A673 (cell line): ENCODE data around the gene SAG. TPM values are rescaled to one million over a fixed set of nuclear protein-coding genes. Genes with fewer than 3 reads are reported as not detected.

ENCODE experiments used
- BruUV-seq: library from RNA; stranded (reverse); fragments of 400-500 nt; replicated peaks from 2 replicates; lab custom pipeline; 2021; lab: Mats Ljungman, UMichigan
- CTCF ChIA-PET: fragments of 300-600 bp; sonication (Branson Sonifier 250); formaldehyde crosslinking; loops from one replicate; lab custom pipeline; 2022; ENCODE audit warnings: antibody characterized with exemption; lab: Charles Lee
- POLR2A ChIA-PET: fragments of 300-600 bp; sonication (Branson Sonifier 250); formaldehyde crosslinking; loops from one replicate; lab custom pipeline; 2022; ENCODE audit warnings: antibody characterized with exemption; ENCODE audit not compliant: low non-redundant PET; lab: Charles Lee
- DNase-seq: peaks from one replicate; pipeline ENCODE4 v3.0.0-alpha.2; 2015; ENCODE audit warnings: low spot score
- H3K27ac ChIP-seq: fragments of 200-600 bp; sonication (generic); 2 replicates; pipeline ENCODE4 v1.5.1; 2016; ENCODE audit warnings: mixed run types, low read depth, mild to moderate bottlenecking, mixed read lengths, antibody characterized with exemption, low read length; ENCODE audit not compliant: poor library complexity, severe bottlenecking
- H3K27me3 ChIP-seq: fragments of 200-600 bp; sonication (generic); replicated peaks from 2 replicates; pipeline ENCODE4 v1.6.1; 2017; ENCODE audit warnings: mixed run types, low read depth, mild to moderate bottlenecking, mixed read lengths, antibody characterized with exemption, low read length; ENCODE audit not compliant: insufficient read depth, poor library complexity
- H3K36me3 ChIP-seq: fragments of 200-600 bp; sonication (generic); 2 replicates; pipeline ENCODE4 v1.6.1; 2016; ENCODE audit warnings: mixed run types, mild to moderate bottlenecking, mixed read lengths, antibody characterized with exemption, low read length; ENCODE audit not compliant: insufficient read depth, poor library complexity, severe bottlenecking
- H3K4me1 ChIP-seq: fragments of 200-600 bp; sonication (generic); 2 replicates; pipeline ENCODE4 v1.6.1; 2017; ENCODE audit warnings: mixed run types, mild to moderate bottlenecking, mixed read lengths, antibody characterized with exemption, low read length; ENCODE audit not compliant: insufficient read depth, poor library complexity, severe bottlenecking
- H3K4me3 ChIP-seq: fragments of 200-600 bp; sonication (generic); 2 replicates; pipeline ENCODE4 v1.5.1; 2016; ENCODE audit warnings: low read depth, mixed run types, mild to moderate bottlenecking, mixed read lengths, low read length; ENCODE audit not compliant: poor library complexity, severe bottlenecking
- H3K9me3 ChIP-seq: fragments of 200-600 bp; sonication (generic); 2 replicates; pipeline ENCODE4 v1.6.1; 2016; ENCODE audit warnings: mixed run types, low read depth, mild to moderate bottlenecking, mixed read lengths, antibody characterized with exemption, low read length; ENCODE audit not compliant: poor library complexity, severe bottlenecking
- EZH2 ChIP-seq: fragments of 200-600 bp; sonication (generic); IDR thresholded peaks from 2 replicates; pipeline ENCODE4 v1.6.1; 2017; ENCODE audit warnings: borderline replicate concordance, low read depth, mild to moderate bottlenecking, mixed read lengths, antibody characterized with exemption, low read length; ENCODE audit not compliant: poor library complexity, severe bottlenecking
- intact Hi-C: fragments of 100-400 bp; cut with micrococcal nuclease; formaldehyde crosslinking; loops from one replicate; pipeline ENCODE4 v1.10.0; 2022; ENCODE audit not compliant: unreplicated experiment
- total RNA-seq: library from RNA; stranded (reverse); gene quantifications from 2 replicates; pipeline ENCODE4 v1.2.3, GENCODE V29; 2021
- TF ChIP-seq, protein P1 (sequence below): fragments of 300-800, 200-600 bp; sonication (generic); conservative IDR thresholded peaks from 2 replicates; pipeline ENCODE4 v1.5.1; 2017; ENCODE audit warnings: low read depth, mild to moderate bottlenecking, antibody characterized with exemption, low read length, moderate library complexity, mixed read lengths

Gene SAG
- total RNA-seq, 1 experiment from 2014 or later = 1.3 TPM

DNA sequence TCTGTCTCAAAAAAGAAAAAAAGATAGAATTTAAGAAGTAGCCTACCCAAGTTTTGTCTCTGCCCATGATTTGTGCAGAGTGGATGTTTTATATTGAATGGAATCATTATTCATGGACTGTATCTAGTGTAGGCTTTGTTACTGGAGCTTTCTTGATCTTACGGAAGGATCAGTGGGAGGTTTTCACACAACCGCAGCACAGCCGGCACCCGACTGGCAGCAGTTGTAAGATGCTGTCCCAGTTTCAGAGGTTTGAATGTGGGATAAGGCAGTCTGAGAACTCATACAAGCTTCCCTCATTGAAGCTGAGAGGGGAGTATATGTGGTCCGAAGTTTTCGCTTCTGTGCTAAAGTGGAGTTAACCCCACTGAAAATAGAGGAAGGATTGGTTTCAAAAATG is 19.7 kb upstream of the SAG start:
- CTCF ChIA-PET = no interaction called here
- no TSS peak for BruUV-seq

DNA sequence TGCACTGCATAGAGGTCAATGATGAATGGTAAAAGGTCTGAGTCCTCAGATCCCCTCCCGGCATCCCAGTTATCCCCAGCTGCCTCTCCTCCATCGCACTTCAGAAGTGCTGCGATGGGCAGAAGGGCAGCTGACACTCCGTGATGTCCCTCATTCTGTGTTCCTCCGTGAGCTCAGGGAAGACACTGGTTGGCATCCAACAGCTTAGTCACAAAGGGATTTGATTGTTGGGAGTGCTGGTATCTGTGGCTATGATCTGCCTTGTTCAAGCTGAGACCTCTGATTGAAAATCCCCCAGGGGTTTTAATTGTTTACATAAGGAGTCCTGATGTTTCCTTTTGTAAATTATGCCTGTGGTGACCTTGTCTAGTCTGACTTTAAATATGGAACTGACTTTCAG is 19.0 kb upstream of the SAG start:
- no peak overlapping the region for H3K27ac ChIP-seq
- H3K27me3 ChIP-seq = no peaks in the 10 kb centered on the region
- no peaks in the 10 kb centered on the region for H3K9me3 ChIP-seq
- peaks cover 81% of the 10 kb centered on the region for H3K36me3 ChIP-seq
- H3K4me1 ChIP-seq = no peaks in the 10 kb centered on the region
- DNase-seq = peak; percentile 67
- ChIA-PET POLR2A (no interaction called here), CTCF (no interaction called here)
- no TSS peak for BruUV-seq
- H3K4me3 ChIP-seq = no peak overlapping the region
- no peak for TF ChIP-seq EZH2
- TF ChIP-seq, protein P1, sequence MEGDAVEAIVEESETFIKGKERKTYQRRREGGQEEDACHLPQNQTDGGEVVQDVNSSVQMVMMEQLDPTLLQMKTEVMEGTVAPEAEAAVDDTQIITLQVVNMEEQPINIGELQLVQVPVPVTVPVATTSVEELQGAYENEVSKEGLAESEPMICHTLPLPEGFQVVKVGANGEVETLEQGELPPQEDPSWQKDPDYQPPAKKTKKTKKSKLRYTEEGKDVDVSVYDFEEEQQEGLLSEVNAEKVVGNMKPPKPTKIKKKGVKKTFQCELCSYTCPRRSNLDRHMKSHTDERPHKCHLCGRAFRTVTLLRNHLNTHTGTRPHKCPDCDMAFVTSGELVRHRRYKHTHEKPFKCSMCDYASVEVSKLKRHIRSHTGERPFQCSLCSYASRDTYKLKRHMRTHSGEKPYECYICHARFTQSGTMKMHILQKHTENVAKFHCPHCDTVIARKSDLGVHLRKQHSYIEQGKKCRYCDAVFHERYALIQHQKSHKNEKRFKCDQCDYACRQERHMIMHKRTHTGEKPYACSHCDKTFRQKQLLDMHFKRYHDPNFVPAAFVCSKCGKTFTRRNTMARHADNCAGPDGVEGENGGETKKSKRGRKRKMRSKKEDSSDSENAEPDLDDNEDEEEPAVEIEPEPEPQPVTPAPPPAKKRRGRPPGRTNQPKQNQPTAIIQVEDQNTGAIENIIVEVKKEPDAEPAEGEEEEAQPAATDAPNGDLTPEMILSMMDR = no peak
- intact Hi-C loops = no loop called here

More for the DNA sequence above, 19.7 kb upstream of the SAG start:
- no peak for DNase-seq
- intact Hi-C loops = no loop called here
- no peaks in the 10 kb centered on the region for H3K27me3 ChIP-seq
- peaks cover 81% of the 10 kb centered on the region for H3K36me3 ChIP-seq
- H3K4me3 ChIP-seq = no peak overlapping the region
- TF ChIP-seq, protein P1 = no peak
- TF ChIP-seq EZH2 = no peak
- POLR2A ChIA-PET = no interaction called here
- no peaks in the 10 kb centered on the region for H3K4me1 ChIP-seq
- no peaks in the 10 kb centered on the region for H3K9me3 ChIP-seq
- no peak overlapping the region for H3K27ac ChIP-seq

DNA sequence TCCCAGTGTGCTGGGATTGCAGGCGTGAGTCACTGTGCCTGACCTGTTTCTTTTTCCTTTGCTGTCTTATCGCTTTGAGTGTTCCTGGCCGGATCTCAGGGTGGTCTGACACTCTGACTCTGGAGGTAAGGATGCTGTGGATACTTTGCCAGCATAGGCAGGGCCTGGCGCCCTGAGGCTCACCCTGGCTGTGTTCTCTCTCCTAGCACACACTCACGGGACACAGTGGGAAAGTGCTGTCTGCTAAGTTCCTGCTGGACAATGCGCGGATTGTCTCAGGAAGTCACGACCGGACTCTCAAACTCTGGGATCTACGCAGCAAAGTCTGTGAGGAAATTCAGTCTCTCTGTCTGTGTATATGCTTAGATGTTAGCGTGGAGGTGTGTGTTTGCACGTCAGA is 18.0 kb upstream of the SAG start:
- no peak overlapping the region for H3K4me3 ChIP-seq
- no peaks in the 10 kb centered on the region for H3K4me1 ChIP-seq
- H3K27ac ChIP-seq = no peak overlapping the region
- H3K36me3 ChIP-seq = peaks cover 89% of the 10 kb centered on the region
- intact Hi-C loops = no loop called here
- TF ChIP-seq, protein P1 = no peak
- no peak for TF ChIP-seq EZH2
- H3K27me3 ChIP-seq = no peaks in the 10 kb centered on the region
- BruUV-seq = no TSS peak
- ChIA-PET CTCF (no interaction called here), POLR2A (no interaction called here)
- H3K9me3 ChIP-seq = no peaks in the 10 kb centered on the region
- no peak for DNase-seq
